Subcutaneous abdominal adipose tissue (tissue), 5 donors: ENCODE data around the gene ZDHHC14.

ENCODE experiments used
- H3K27ac ChIP-seq: one replicate; pipeline ENCODE4 v1.7.0; 2013; ENCODE audit warnings: low read depth, mild to moderate bottlenecking, inconsistent platforms, low read length, moderate library complexity
- H3K27me3 ChIP-seq, 5 donors: one replicate each; pipeline ENCODE4 v1.7.0; 2013; ENCODE audit warnings: low read length in 5 of 5, inconsistent platforms in 1 of 5; ENCODE audit not compliant: control insufficient read depth in 5 of 5, insufficient read depth in 4 of 5
- H3K36me3 ChIP-seq, 5 donors: one replicate each; pipeline ENCODE4 v1.7.0; 2013; ENCODE audit warnings: low read length in 5 of 5; ENCODE audit not compliant: control insufficient read depth in 5 of 5, insufficient read depth in 5 of 5
- H3K4me1 ChIP-seq, 5 donors: one replicate each; pipeline ENCODE4 v1.7.0; 2013; ENCODE audit warnings: low read length in 5 of 5, mild to moderate bottlenecking in 3 of 5, moderate library complexity in 1 of 5; ENCODE audit not compliant: control insufficient read depth in 5 of 5, insufficient read depth in 5 of 5
- H3K4me3 ChIP-seq, 5 donors: one replicate each; pipeline ENCODE4 v1.7.0; 2013; ENCODE audit warnings: low read length in 5 of 5, low read depth in 1 of 5
- H3K9ac ChIP-seq, 5 donors: one replicate each; pipeline ENCODE4 v1.7.0; 2013; ENCODE audit warnings: low read length in 5 of 5, mild to moderate bottlenecking in 4 of 5, moderate library complexity in 3 of 5
- H3K9me3 ChIP-seq, 5 donors: one replicate each; pipeline ENCODE4 v1.7.0; 2013; ENCODE audit warnings: low read length in 5 of 5; ENCODE audit not compliant: control insufficient read depth in 5 of 5
- donor health status: healthy.
- donor health status: healthy.
- donor health status: healthy.
- donor health status: healthy.
- donor health status: healthy.

Gene ZDHHC14

GRCh38 chr6:157449610-157450009 lies 68.6 kb downstream of the ZDHHC14 start:
- Histone ChIP-seq H3K9ac (no peak overlapping the region), H3K4me1 (peaks cover 0 to 4% (median 0%) of the 10 kb centered on the region in 5 donors), H3K27me3 (no peaks in the 10 kb centered on the region), H3K4me3 (no peak overlapping the region), H3K9me3 (peaks cover 0 to 3% (median 0%) of the 10 kb centered on the region in 5 donors), H3K36me3 (no peaks in the 10 kb centered on the region), H3K27ac (peak overlapping the region; percentile 2)

GRCh38 chr6:157450931-157451742 lies 70.1 kb downstream of the ZDHHC14 start:
- Histone ChIP-seq H3K27ac (no peak overlapping the region), H3K36me3 (no peaks in the 10 kb centered on the region), H3K4me1 (peaks cover 0 to 16% (median under 1%) of the 10 kb centered on the region in 5 donors), H3K9me3 (peaks cover 0 to 3% (median 0%) of the 10 kb centered on the region in 5 donors), H3K27me3 (peaks cover 0 to 2% (median 0%) of the 10 kb centered on the region in 5 donors), H3K9ac (no peak overlapping the region), H3K4me3 (no peak overlapping the region)

- H3K9me3 ChIP-seq = peaks cover 0 to 3% (median 0%) of the 10 kb centered on the region in 5 donors
- H3K36me3 ChIP-seq = no peaks in the 10 kb centered on the region
- peaks cover 0 to 3% (median 0%) of the 10 kb centered on the region in 5 donors for H3K27me3 ChIP-seq
- H3K4me1 ChIP-seq = peaks cover 0 to 19% (median 3%) of the 10 kb centered on the region in 5 donors
- H3K27ac ChIP-seq = no peak overlapping the region
- no peak overlapping the region for H3K4me3 ChIP-seq
- no peak overlapping the region for H3K9ac ChIP-seq
Observed at GRCh38 chr6:157452096-157452495, 71.1 kb downstream of the ZDHHC14 start.

- Histone ChIP-seq H3K27me3 (peaks cover 0 to 3% (median 0%) of the 10 kb centered on the region in 5 donors), H3K9ac (no peak overlapping the region), H3K36me3 (no peaks in the 10 kb centered on the region)
Observed at GRCh38 chr6:157453131-157453530, 72.1 kb downstream of the ZDHHC14 start.

GRCh38 chr6:157453978-157454377 lies 73.0 kb downstream of the ZDHHC14 start:
- Histone ChIP-seq H3K27me3 (peaks cover 0 to 3% (median 0%) of the 10 kb centered on the region in 5 donors), H3K9me3 (peaks cover 0 to 3% (median 0%) of the 10 kb centered on the region in 5 donors), H3K36me3 (no peaks in the 10 kb centered on the region), H3K4me3 (no peak overlapping the region), H3K9ac (no peak overlapping the region), H3K4me1 (peaks cover 0 to 19% (median 3%) of the 10 kb centered on the region in 5 donors), H3K27ac (no peak overlapping the region)

More at GRCh38 chr6:157453131-157453530, 72.1 kb downstream of the ZDHHC14 start:
- peaks cover 0 to 19% (median 3%) of the 10 kb centered on the region in 5 donors for H3K4me1 ChIP-seq
- no peak overlapping the region for H3K27ac ChIP-seq
- H3K4me3 ChIP-seq = no peak overlapping the region
- H3K9me3 ChIP-seq = peaks cover 0 to 3% (median 0%) of the 10 kb centered on the region in 5 donors

- Histone ChIP-seq H3K4me3 (no peak overlapping the region), H3K36me3 (no peaks in the 10 kb centered on the region), H3K27ac (peak overlapping the region; percentile 8), H3K4me1 (peaks cover 0 to 15% (median 3%) of the 10 kb centered on the region in 5 donors), H3K9ac (no peak overlapping the region), H3K27me3 (peaks cover 0 to 4% (median 0%) of the 10 kb centered on the region in 5 donors), H3K9me3 (peaks cover 0 to 3% (median 0%) of the 10 kb centered on the region in 5 donors)
Observed at GRCh38 chr6:157454762-157455714, 74.0 kb downstream of the ZDHHC14 start.

- peaks cover 0 to 3% (median 0%) of the 10 kb centered on the region in 5 donors for H3K9me3 ChIP-seq
- peaks cover 0 to 24% (median 3%) of the 10 kb centered on the region in 5 donors for H3K4me1 ChIP-seq
- H3K9ac ChIP-seq = no peak overlapping the region
- H3K36me3 ChIP-seq = no peaks in the 10 kb centered on the region
- H3K4me3 ChIP-seq = peak overlapping the region in 2 of 5 donors; percentile 3 to 39
- H3K27ac ChIP-seq = peak overlapping the region; percentile 8
- H3K27me3 ChIP-seq = peaks cover 0 to 4% (median 0%) of the 10 kb centered on the region in 5 donors
Observed at GRCh38 chr6:157455731-157456523, 74.9 kb downstream of the ZDHHC14 start.

GRCh38 chr6:157456524-157456829 lies 75.5 kb downstream of the ZDHHC14 start:
- Histone ChIP-seq H3K36me3 (no peaks in the 10 kb centered on the region), H3K4me1 (peaks cover 0 to 29% (median 5%) of the 10 kb centered on the region in 5 donors), H3K27ac (no peak overlapping the region), H3K27me3 (peaks cover 0 to 4% (median 0%) of the 10 kb centered on the region in 5 donors), H3K4me3 (peak overlapping the region in 1 of 5 donors; percentile 3), H3K9me3 (peaks cover 0 to 3% (median 0%) of the 10 kb centered on the region in 5 donors), H3K9ac (no peak overlapping the region)

GRCh38 chr6:157457787-157458186 lies 76.8 kb downstream of the ZDHHC14 start:
- H3K4me3 ChIP-seq = no peak overlapping the region
- peaks cover 0 to 3% (median 0%) of the 10 kb centered on the region in 5 donors for H3K9me3 ChIP-seq
- peaks cover 0 to 42% (median 6%) of the 10 kb centered on the region in 5 donors for H3K4me1 ChIP-seq
- H3K9ac ChIP-seq = no peak overlapping the region
- no peak overlapping the region for H3K27ac ChIP-seq
- peaks cover 0 to 4% (median 0%) of the 10 kb centered on the region in 5 donors for H3K27me3 ChIP-seq
- no peaks in the 10 kb centered on the region for H3K36me3 ChIP-seq
